Left cardiac atrium (tissue), 4 donors: Measurements from ENCODE around the gene FRMPD2. TPM values are rescaled to one million over a fixed set of nuclear protein-coding genes. Genes with fewer than 3 reads are reported as not detected.

Source experiments
- ATAC-seq, 2 donors: fragments of 200-7000 bp; cut with Tn5 transposase; one replicate each; pipeline ENCODE4 v1.9.1; 2020; ENCODE audit warnings: mild to moderate bottlenecking in 2 of 2, moderate library complexity in 2 of 2
- DNase-seq: peaks from one replicate; pipeline ENCODE4 v3.0.0-alpha.2; 2020
- intact Hi-C, 2 donors: fragments of 100-400 bp; cut with DNase I; formaldehyde crosslinking; loops; one replicate each; pipeline versions ENCODE4 v1.14.1 to v1.15.1; 2022 to 2023
- total RNA-seq, 2 donors: library from RNA; stranded (reverse); fragmentation: NEBNext Ultra II Directional; extraction: Animal tissue kit (Norgen Biotek cat#: 25700); gene quantifications; one replicate each; pipeline ENCODE4 v1.2.1, GENCODE V29; 2021
- donor health status: DM: no; HTN: yes; CAD: no.
- donor health status: DM: no; HTN: yes; CAD: no; lungs with severe emphysema.
- donor health status: DM: yes; HTN: yes; CAD: no.
- donor health status: Dilated cardiomyopathy.

The FRMPD2 gene
- total RNA-seq, 2 donors from 2014 or later = 6.0 to 7.7 TPM

- peak; percentile 34 to 44 for ATAC-seq
- intact Hi-C loops = loop anchor here in 1 of 2 donors (5.0 kb wide), 1 partner anchor 77 kb away; no protein-coding TSS in a partner anchor
Observed at GRCh38 chr10:48215486-48216203, 58.9 kb downstream of the FRMPD2 start.

GRCh38 chr10:48214716-48215485, 59.6 kb downstream of the FRMPD2 start:
- ATAC-seq = no peak
- intact Hi-C loops = loop anchor here in 1 of 2 donors (5.0 kb wide), 1 partner anchor 77 kb away; no protein-coding TSS in a partner anchor

More at GRCh38 chr10:48215486-48216203, 58.9 kb downstream of the FRMPD2 start:
- DNase-seq = peak; percentile 25

DNA sequence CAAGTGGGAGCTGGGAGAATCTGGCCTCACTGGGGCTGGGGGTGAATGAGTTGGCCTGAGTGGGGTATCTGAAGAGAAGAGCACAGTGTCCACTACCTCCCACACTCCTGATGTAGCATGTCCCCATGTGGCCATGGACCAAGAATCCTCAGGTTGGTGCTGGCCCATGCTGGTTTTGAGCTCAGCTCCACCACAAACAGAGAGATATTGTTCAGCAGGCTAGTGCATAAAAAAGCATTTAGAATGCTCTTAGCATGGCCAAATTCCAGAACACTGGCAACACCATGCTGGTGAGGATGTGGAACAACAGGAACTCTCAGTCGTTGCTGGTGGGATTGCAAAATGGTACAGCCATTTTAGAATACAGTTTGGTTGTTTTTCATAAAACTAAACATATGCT, 61.4 kb downstream of the FRMPD2 start:
- intact Hi-C loops = no loop called here
- DNase-seq = no peak
- ATAC-seq = no peak

More at GRCh38 chr10:48214716-48215485, 59.6 kb downstream of the FRMPD2 start:
- DNase-seq = no peak

DNA sequence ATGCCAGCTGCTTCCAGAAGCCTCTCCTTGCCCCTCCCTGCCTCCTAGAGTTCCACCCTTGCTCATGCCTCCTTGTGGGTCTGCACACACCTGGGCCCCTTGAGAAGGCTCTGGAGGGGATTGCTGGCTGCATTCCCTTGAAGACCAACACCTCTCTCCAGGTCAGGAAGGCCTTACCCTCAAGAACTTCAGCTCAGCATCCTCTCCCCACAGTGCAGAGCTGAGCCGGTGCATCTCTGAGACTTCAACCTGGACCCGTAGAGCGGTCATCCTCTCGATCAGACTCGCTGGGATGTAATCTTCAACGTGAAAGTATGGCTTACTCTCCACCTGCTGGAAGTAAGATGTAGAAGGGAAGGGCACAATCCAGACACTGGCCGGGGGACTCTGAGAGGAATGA, 62.7 kb downstream of the FRMPD2 start:
- intact Hi-C loops = no loop called here
- ATAC-seq = no peak

GRCh38 chr10:48210966-48211365, 63.5 kb downstream of the FRMPD2 start:
- intact Hi-C loops = no loop called here
- DNase-seq (no peak), ATAC-seq (no peak)

More for the DNA sequence above, 62.7 kb downstream of the FRMPD2 start:
- no peak for DNase-seq

DNA sequence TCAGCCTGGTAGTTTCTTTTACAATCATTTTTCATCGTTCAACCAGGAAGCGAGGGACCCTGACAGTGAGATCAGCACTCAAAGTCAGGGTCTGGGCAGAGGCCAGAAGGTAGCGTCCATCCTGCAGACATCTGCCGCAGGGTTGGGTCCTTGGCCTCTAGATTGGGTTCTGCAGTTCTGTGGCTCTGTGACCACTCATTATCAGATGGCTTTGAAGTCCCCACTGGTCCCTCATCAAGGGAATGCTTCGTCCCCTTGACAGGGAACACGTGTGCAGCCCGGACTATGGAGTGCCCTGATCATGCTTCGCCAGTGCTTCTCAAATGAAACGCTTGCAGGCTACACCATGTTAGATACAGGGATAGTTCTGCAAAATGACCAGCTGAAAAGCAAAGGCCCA, 64.1 kb downstream of the FRMPD2 start:
- intact Hi-C loops = no loop called here
- no peak for ATAC-seq

DNA sequence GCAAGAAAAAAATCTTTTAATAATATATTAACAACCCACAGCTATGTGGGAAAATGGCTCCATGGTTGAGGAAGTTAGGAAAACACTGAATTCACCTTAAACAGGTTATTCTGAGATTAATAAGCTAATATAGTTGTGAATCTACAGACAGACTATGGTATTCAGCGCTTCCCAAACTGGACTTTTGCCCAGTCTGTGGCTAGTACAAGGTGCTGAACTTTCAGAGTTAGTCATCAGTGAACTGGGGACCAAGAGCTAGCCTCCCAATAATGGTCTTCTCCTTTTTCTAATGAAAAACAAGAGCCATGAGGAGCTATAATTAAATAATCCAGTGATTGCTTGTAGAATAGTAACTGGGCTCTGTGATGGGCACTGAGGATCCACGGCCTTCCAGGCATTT, 65.3 kb downstream of the FRMPD2 start:
- DNase-seq = no peak
- intact Hi-C loops = no loop called here

More for the DNA sequence above, 64.1 kb downstream of the FRMPD2 start:
- DNase-seq = no peak

DNA sequence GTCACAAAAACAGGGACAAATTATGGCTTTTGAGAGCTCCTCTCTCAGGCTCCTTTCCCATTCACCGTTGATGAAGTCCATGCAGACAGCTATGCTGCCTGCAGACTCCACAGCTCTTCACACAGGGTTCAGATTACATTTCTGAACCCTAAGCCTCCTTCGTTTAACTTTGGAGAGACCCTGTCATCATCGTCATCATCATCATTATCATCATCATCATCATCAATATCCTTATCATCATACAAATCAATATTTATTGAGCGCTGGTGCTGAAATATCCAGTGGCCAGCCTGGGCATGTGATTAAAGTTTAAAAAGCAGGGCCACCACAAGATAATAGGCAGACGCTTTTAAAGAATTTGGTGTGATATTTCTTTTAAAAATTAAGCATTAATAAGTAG, 66.6 kb downstream of the FRMPD2 start:
- intact Hi-C loops = no loop called here
- DNase-seq (no peak), ATAC-seq (no peak)

More for the DNA sequence above, 65.3 kb downstream of the FRMPD2 start:
- no peak for ATAC-seq

- intact Hi-C loops = no loop called here
- DNase-seq = no peak
- ATAC-seq = no peak
Observed at GRCh38 chr10:48206482-48207250, 67.8 kb downstream of the FRMPD2 start.

- ATAC-seq (no peak), DNase-seq (no peak)
- intact Hi-C loops = no loop called here
Observed at GRCh38 chr10:48205918-48206317, 68.6 kb downstream of the FRMPD2 start.

- ATAC-seq = peak in 1 of 2 donors; percentile 63
- intact Hi-C loops = no loop called here
- DNase-seq = no peak
Observed at GRCh38 chr10:48199580-48200377, 74.7 kb downstream of the FRMPD2 start.

- intact Hi-C loops = no loop called here
Observed at GRCh38 chr10:48197236-48197899, 77.1 kb downstream of the FRMPD2 start.

DNA sequence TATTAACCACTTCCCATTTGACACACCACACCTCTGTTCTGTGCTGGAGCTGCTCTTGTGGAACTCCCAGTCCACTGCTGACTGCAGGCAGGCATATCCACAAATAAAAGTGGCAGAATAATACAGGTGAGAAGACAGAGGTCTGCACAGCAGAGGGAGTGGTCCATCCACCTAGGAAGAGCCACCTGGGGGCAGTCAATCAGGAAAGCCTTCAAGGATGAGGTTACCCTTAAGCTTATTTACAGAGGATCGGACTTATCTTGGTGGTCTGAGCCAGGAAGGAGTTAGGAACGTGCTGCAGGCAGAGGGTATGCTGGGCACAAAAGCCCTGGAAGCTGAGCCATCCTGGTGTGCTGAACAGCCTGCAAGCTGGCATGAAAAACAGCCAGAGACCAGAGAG, 78.7 kb downstream of the FRMPD2 start:
- no peak for DNase-seq
- ATAC-seq = no peak
- intact Hi-C loops = no loop called here

More at GRCh38 chr10:48197236-48197899, 77.1 kb downstream of the FRMPD2 start:
- ATAC-seq = no peak
- no peak for DNase-seq

- intact Hi-C loops = no loop called here
- ATAC-seq = peak in 1 of 2 donors; percentile 48
- DNase-seq = no peak
Observed at GRCh38 chr10:48194830-48195229, 79.7 kb downstream of the FRMPD2 start.

DNA sequence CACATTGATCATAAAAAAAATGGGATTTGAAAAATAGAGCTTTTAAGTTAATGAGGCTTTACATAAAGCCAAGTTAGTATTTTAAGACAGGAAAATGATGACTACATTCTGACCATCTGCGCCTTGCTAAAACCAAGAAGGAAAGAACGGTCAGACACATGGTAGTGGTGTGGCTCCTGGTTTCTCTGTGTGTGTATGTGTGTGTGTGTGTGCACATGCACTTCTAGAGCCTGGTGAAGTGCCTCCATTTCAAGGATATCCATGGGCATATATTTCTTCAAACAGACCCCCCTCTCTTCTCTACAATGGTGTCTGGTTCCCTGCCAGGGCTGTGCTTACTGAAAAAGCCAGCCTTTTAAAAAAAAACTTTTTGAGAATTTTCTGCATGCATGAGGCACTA, 80.9 kb downstream of the FRMPD2 start:
- intact Hi-C loops = no loop called here
- no peak for DNase-seq

GRCh38 chr10:48192881-48193450, 81.5 kb downstream of the FRMPD2 start:
- DNase-seq (no peak), ATAC-seq (no peak)
- intact Hi-C loops = no loop called here

More for the DNA sequence above, 80.9 kb downstream of the FRMPD2 start:
- no peak for ATAC-seq

GRCh38 chr10:48187713-48188485, 86.6 kb downstream of the FRMPD2 start:
- no peak for DNase-seq
- peak; percentile 77 to 88 for ATAC-seq

More at GRCh38 chr10:48187713-48188485, 86.6 kb downstream of the FRMPD2 start:
- intact Hi-C loops = no loop called here
